Gastroesophageal sphincter (tissue), 3 donors: ENCODE measurements around the gene ADH1C.
"Not testable (repeated sequence)": the region's sequence is repeated elsewhere in the genome, so short reads cannot be mapped to it uniquely, and the experiment has no call there.

Source experiments
- CTCF ChIP-seq, 4 experiments: fragments of 200-600 bp in 2 of 4; fragments of 450-650 bp in 2 of 4; sonication (generic) in 1 of 4; IDR thresholded peaks; one replicate each; pipeline ENCODE4 v1.5.1; 2017 to 2019; ENCODE audit warnings: antibody characterized with exemption in 4 of 4, mild to moderate bottlenecking in 2 of 4, moderate library complexity in 2 of 4
- EP300 ChIP-seq: sonication (generic); formaldehyde crosslinking; IDR thresholded peaks from one replicate; pipeline ENCODE4 v1.6.1; 2017; ENCODE audit warnings: antibody characterized with exemption, mild to moderate bottlenecking
- POLR2A ChIP-seq, 2 donors: fragments of 450-650 bp; IDR thresholded peaks; one replicate each; pipeline ENCODE4 v1.6.1; 2017; ENCODE audit warnings: antibody characterized with exemption in 2 of 2, mild to moderate bottlenecking in 2 of 2, moderate library complexity in 1 of 2
- POLR2AphosphoS5 ChIP-seq: sonication (generic); formaldehyde crosslinking; IDR thresholded peaks from one replicate; pipeline ENCODE4 v1.6.1; 2017; ENCODE audit warnings: antibody characterized with exemption

DNA sequence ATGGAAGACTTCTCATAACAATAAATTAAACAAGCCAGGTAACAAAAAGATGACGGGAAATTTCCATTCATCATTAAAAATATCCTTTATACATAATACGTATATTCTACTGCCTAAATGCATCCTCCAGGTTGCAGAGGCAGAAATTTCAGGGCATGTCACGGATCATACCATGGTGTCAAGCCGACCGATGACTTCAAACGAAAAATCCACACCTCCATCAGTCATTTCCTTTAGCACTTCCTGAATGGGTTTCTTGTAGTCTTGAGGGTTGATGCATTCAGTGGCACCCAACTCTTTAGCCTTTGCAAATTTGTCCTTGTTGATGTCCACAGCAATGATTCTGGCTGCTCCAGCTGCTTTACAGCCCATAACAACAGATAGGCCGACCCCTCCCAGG lies 9.9 kb downstream of the ADH1C start:
- TF ChIP-seq POLR2A (IDR thresholded peaks at IDR 0.05); CTCF (IDR thresholded peaks at IDR 0.05); EP300; POLR2AphosphoS5: not testable (repeated sequence)
